Measurements from ENCODE around the gene MCU.
A peak's percentile ranks its signal among the peaks of the same experiment; 100 is the strongest.

MCU gene

GRCh38 chr10:72808001-72808400 lies 116.1 kb downstream of the MCU start:
- no peak for DNase-seq

GRCh38 chr10:72809006-72809405 lies 117.1 kb downstream of the MCU start:
- DNase-seq, result no peak

- no peak for DNase-seq
Observed at GRCh38 chr10:72810976-72811375, 119.0 kb downstream of the MCU start.

GRCh38 chr10:72812415-72812752 lies 120.4 kb downstream of the MCU start:
- no peak for DNase-seq

GRCh38 chr10:72812753-72813430 lies 120.9 kb downstream of the MCU start:
- no peak for DNase-seq

- no peak for DNase-seq
Observed at GRCh38 chr10:72814099-72814790, 122.3 kb downstream of the MCU start.

- DNase-seq, result no peak
Observed at GRCh38 chr10:72816565-72816964, 124.6 kb downstream of the MCU start.

- DNase-seq, result no peak
Observed at GRCh38 chr10:72818076-72818475, 126.1 kb downstream of the MCU start.

GRCh38 chr10:72819053-72819452 lies 127.1 kb downstream of the MCU start:
- DNase-seq, result no peak

- no peak for DNase-seq
Observed at GRCh38 chr10:72821606-72822005, 129.7 kb downstream of the MCU start.

GRCh38 chr10:72822342-72822986 lies 130.5 kb downstream of the MCU start:
- no peak for DNase-seq

- no peak for DNase-seq
Observed at GRCh38 chr10:72825163-72825562, 133.2 kb downstream of the MCU start.

- DNase-seq, result no peak
Observed at GRCh38 chr10:72826346-72826745, 134.4 kb downstream of the MCU start.

GRCh38 chr10:72828294-72828693 lies 136.4 kb downstream of the MCU start:
- no peak for DNase-seq

GRCh38 chr10:72830625-72831024 lies 138.7 kb downstream of the MCU start:
- no peak for DNase-seq

GRCh38 chr10:72831696-72832409 lies 139.9 kb downstream of the MCU start:
- no peak for DNase-seq

- no peak for DNase-seq
Observed at GRCh38 chr10:72832701-72833100, 140.8 kb downstream of the MCU start.

GRCh38 chr10:72834183-72834825 lies 142.4 kb downstream of the MCU start:
- peak; percentile 1 to 57 (median 14) for DNase-seq

GRCh38 chr10:72840319-72840718 lies 148.4 kb downstream of the MCU start:
- no peak for DNase-seq

GRCh38 chr10:72841487-72841886 lies 149.5 kb downstream of the MCU start:
- no peak for DNase-seq

- DNase-seq, result no peak
Observed at GRCh38 chr10:72842164-72842563, 150.2 kb downstream of the MCU start.

GRCh38 chr10:72846238-72846637 lies 154.3 kb downstream of the MCU start:
- no peak for DNase-seq

- no peak for DNase-seq
Observed at GRCh38 chr10:72847681-72848080, 155.7 kb downstream of the MCU start.
